Calu3 (cell line): ENCODE measurements around the gene CLEC4F. TPM values are rescaled to one million over a fixed set of nuclear protein-coding genes. Genes with fewer than 3 reads are reported as not detected.

Experiments used
- BruUV-seq: library from RNA; stranded (reverse); fragments of 400-500 nt; replicated peaks from 2 replicates; lab custom pipeline; 2021; lab: Mats Ljungman, UMichigan
- CTCF ChIA-PET: fragments of 300-600 bp; sonication (Branson Sonifier 250); formaldehyde crosslinking; loops from one replicate; lab custom pipeline; 2022; ENCODE audit warnings: antibody characterized with exemption; lab: Charles Lee
- DNase-seq: peaks from one replicate; pipeline ENCODE4 v3.0.0; 2022
- H3K27ac Mint-ChIP-seq: one replicate; pipeline ENCODE4 v1.8.0; 2022; ENCODE audit warnings: mixed read lengths; ENCODE audit not compliant: unreplicated experiment
- H3K27me3 Mint-ChIP-seq: one replicate; pipeline ENCODE4 v1.8.0; 2022; ENCODE audit warnings: mixed read lengths; ENCODE audit not compliant: unreplicated experiment
- H3K36me3 Mint-ChIP-seq: one replicate; pipeline ENCODE4 v1.8.0; 2022; ENCODE audit warnings: mild to moderate bottlenecking, moderate library complexity, mixed read lengths; ENCODE audit not compliant: insufficient read depth, unreplicated experiment
- H3K4me1 Mint-ChIP-seq: one replicate; pipeline ENCODE4 v1.8.0; 2022; ENCODE audit warnings: mild to moderate bottlenecking, low read depth, mixed read lengths; ENCODE audit not compliant: unreplicated experiment
- H3K4me3 Mint-ChIP-seq: one replicate; pipeline ENCODE4 v1.8.0; 2022; ENCODE audit warnings: mild to moderate bottlenecking, low read depth, moderate library complexity, mixed read lengths; ENCODE audit not compliant: unreplicated experiment
- H3K9me3 Mint-ChIP-seq: one replicate; pipeline ENCODE4 v1.8.0; 2022; ENCODE audit warnings: low read depth, mixed read lengths; ENCODE audit not compliant: unreplicated experiment
- intact Hi-C: fragments of 100-400 bp; cut with micrococcal nuclease; formaldehyde crosslinking; loops from one replicate; pipeline ENCODE4 v1.10.0; 2022; ENCODE audit not compliant: unreplicated experiment
- total RNA-seq: library from RNA; stranded (reverse); gene quantifications from 2 replicates; pipeline ENCODE4 v1.2.3, GENCODE V29; 2022
- TF ChIP-seq, protein P1 (sequence below): fragments of 200-600 bp; IDR thresholded peaks from one replicate; pipeline ENCODE4 v1.8.0; 2022; ENCODE audit warnings: antibody characterized with exemption; ENCODE audit not compliant: unreplicated experiment

Gene CLEC4F
- total RNA-seq, 1 experiment from 2014 or later: not detected

DNA sequence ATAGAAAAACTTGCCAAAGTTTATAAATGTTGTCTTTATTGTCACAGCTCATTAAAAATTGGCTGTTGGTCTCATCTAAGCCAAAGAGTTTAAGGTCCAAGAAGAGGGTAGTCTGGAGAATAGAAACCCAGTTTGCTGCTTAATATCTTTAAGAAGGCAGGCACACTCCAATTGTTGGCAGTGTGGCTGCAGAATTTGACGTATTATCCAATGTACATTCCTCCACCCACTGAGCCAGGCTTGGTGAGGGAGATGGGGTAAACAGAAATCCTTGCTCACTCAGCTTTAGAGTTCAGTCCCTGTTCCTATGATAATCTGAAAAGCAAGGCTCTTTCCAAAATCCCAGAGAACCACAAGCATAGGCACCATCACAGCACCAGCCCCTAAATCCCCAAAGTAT, 41.7 kb downstream of the CLEC4F start:
- intact Hi-C loops: no loop called here
- no peaks in the 10 kb centered on the region for H3K36me3 Mint-ChIP-seq
- H3K4me1 Mint-ChIP-seq: no peaks in the 10 kb centered on the region
- DNase-seq: no peak
- peaks cover 75% of the 10 kb centered on the region for H3K27me3 Mint-ChIP-seq
- TF ChIP-seq, protein P1, sequence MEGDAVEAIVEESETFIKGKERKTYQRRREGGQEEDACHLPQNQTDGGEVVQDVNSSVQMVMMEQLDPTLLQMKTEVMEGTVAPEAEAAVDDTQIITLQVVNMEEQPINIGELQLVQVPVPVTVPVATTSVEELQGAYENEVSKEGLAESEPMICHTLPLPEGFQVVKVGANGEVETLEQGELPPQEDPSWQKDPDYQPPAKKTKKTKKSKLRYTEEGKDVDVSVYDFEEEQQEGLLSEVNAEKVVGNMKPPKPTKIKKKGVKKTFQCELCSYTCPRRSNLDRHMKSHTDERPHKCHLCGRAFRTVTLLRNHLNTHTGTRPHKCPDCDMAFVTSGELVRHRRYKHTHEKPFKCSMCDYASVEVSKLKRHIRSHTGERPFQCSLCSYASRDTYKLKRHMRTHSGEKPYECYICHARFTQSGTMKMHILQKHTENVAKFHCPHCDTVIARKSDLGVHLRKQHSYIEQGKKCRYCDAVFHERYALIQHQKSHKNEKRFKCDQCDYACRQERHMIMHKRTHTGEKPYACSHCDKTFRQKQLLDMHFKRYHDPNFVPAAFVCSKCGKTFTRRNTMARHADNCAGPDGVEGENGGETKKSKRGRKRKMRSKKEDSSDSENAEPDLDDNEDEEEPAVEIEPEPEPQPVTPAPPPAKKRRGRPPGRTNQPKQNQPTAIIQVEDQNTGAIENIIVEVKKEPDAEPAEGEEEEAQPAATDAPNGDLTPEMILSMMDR: no peak
- H3K27ac Mint-ChIP-seq: no peak overlapping the region
- no TSS peak for BruUV-seq
- no peaks in the 10 kb centered on the region for H3K9me3 Mint-ChIP-seq
- CTCF ChIA-PET: no interaction called here
- no peak overlapping the region for H3K4me3 Mint-ChIP-seq

DNA sequence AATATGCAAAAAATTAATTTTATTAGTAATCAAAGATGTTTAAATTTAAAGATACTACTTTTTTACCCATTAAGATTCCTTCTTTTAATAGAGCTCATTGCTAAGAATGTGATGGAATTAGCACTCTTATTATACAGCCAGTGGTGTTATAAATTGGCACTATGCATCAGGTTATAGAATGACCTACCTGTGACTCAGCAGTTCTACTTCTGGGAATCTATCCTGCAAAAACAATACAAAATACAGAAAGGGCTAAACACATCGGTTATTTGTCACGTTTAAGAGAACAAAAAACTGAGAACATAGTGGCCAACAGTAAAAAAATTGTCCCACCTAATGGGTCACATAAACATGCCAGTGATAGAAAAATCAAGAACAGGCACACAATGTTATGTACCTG, 42.9 kb downstream of the CLEC4F start:
- Mint-ChIP-seq H3K27me3 (peaks cover 87% of the 10 kb centered on the region), H3K36me3 (no peaks in the 10 kb centered on the region), H3K4me1 (no peaks in the 10 kb centered on the region), H3K27ac (no peak overlapping the region), H3K4me3 (no peak overlapping the region), H3K9me3 (no peaks in the 10 kb centered on the region)
- DNase-seq: no peak
- CTCF ChIA-PET: no interaction called here
- TF ChIP-seq, protein P1: no peak
- no TSS peak for BruUV-seq
- intact Hi-C loops: no loop called here

- Mint-ChIP-seq H3K4me1 (no peaks in the 10 kb centered on the region), H3K27me3 (peaks cover 91% of the 10 kb centered on the region), H3K9me3 (no peaks in the 10 kb centered on the region), H3K4me3 (no peak overlapping the region), H3K27ac (no peak overlapping the region), H3K36me3 (no peaks in the 10 kb centered on the region)
- TF ChIP-seq, protein P1: no peak
- CTCF ChIA-PET: interaction anchor here (1.4 kb wide), 1 partner anchor 12 kb away, joined by 4 read pairs; no protein-coding TSS in a partner anchor
- intact Hi-C loops: no loop called here
- no TSS peak for BruUV-seq
- DNase-seq: no peak
These were observed 44.1 kb downstream of the CLEC4F start for GRCh38 chr2:70776266-70776665.

DNA sequence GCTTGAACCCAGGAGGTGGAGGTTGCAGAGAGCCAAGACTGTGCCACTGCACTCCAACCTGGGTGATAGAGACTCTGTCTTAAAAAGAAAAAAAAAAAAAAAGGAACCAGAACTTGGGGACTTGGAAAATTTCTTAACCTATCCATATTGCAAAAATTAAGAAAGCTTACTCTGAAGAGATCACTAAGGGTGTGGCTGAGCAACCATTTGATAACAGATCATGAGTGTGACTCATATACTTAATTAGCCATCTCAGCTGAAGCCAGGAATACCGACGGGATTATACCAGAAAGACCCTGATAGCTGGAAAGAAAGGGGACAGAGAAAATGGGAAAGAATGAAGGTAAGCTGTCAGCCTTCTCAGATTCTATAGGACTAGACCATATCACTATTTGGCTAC, 45.3 kb downstream of the CLEC4F start:
- peaks cover 91% of the 10 kb centered on the region for H3K27me3 Mint-ChIP-seq
- no peaks in the 10 kb centered on the region for H3K4me1 Mint-ChIP-seq
- H3K36me3 Mint-ChIP-seq: no peaks in the 10 kb centered on the region
- TF ChIP-seq, protein P1: no peak
- intact Hi-C loops: no loop called here
- H3K27ac Mint-ChIP-seq: no peak overlapping the region
- H3K4me3 Mint-ChIP-seq: no peak overlapping the region
- CTCF ChIA-PET: interaction anchor here (0.6 to 1.4 kb wide), 3 partner anchors 13 to 651 kb away, joined by 4 to 6 read pairs (median 6); no protein-coding TSS in a partner anchor
- DNase-seq: no peak
- no TSS peak for BruUV-seq
- H3K9me3 Mint-ChIP-seq: no peaks in the 10 kb centered on the region
